Femur (tissue), 1 donor: ENCODE results near the gene ZNF682.
A peak's percentile ranks its signal among the peaks of the same experiment; 100 is the strongest.
"Not testable (repeated sequence)": the region's sequence is repeated elsewhere in the genome, so short reads cannot be mapped to it uniquely, and the experiment has no call there.

Source experiments
- DNase-seq: peaks from one replicate; pipeline ENCODE4 v3.0.0-alpha.2; 2017

ZNF682 gene

DNA sequence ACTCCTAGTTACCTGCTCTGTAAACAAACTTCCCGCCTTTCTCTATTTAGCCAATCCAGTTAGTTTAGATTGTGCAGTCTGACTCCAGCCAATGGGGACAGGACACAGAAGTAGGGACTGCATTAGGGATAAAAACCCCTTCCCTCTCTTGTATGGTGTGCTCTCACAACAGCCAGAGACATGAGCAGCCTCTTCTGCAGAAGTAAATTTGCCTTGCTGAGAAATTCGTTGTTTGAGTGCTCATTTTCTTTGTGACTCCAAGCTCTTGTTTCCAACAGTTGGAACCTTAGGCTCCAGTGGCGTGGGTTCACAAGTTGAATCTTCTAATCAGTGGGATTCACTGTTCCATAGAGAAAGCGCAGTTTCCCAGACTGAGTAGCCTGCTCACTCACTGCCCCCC is 72.4 kb downstream of the ZNF682 start:
- no peak for DNase-seq

DNA sequence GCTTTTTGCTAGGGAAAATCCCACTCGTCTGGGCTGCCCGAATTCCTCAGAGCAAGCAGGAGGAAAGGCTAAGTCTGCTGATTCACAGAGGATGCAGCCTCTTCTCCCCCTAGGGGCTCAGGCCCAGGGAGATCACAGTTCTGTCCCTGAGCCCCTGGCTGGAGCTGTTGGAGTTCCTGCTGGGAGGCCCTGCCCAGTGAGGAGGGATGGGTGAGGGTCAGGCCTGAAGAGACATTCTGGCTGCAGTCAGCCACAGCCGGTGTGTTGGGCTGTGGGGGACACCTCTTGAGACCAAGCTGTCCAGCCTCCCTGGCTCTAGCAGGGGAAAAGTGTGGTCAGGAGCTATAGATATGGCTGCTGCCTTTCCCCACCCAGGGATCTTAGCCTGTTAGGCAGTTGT is 73.2 kb downstream of the ZNF682 start:
- DNase-seq, result not testable (repeated sequence)

DNA sequence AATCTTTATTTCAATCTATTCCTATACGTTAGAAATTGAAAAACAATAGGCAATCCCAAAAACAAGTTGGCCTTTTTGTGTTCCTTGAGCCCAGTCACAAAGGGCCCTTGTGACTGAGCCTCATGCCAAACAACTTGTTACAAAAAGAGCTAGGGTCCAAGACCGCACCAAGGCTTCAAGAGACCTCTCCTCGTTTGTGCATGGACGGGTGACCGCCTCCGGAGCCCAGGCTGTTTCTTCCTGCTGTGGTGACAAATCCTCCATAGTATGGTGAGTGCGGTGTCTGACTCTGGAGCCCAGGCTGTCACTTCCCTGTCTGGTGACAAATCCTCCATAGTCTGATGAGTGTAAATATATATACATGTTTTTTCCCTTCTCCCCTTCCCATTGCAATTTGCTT is 74.9 kb downstream of the ZNF682 start:
- no peak for DNase-seq

DNA sequence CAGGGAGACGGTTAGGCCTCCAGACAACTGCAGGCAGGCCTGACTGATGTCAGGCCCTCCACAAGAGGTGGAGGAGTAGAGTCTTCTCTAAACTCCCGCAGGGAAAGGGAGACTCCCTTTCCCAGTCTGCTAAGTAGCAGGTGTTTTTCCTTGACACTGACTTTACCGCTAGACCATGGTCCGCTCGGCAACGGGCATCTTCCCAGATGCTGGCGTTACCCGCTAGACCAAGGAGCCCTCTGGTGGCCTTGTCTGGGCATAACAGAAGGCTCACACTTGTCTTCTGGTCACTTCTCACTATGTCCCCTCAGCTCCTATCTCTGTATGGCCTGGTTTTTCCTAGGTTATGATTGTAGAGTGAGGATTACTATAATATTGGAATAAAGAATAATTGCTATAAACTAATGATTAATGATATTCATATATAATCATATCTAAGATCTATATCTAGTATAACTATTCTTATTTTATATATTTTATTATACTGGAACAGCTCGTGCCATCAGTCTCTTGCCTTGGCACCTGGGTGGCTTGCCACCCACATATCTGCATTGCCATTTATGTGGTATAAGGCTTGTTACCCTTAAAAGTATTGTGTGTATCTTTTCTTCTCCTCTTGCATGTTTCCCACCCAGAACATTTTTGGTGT is 80.0 kb downstream of the ZNF682 start:
- peak; percentile 75 for DNase-seq

DNA sequence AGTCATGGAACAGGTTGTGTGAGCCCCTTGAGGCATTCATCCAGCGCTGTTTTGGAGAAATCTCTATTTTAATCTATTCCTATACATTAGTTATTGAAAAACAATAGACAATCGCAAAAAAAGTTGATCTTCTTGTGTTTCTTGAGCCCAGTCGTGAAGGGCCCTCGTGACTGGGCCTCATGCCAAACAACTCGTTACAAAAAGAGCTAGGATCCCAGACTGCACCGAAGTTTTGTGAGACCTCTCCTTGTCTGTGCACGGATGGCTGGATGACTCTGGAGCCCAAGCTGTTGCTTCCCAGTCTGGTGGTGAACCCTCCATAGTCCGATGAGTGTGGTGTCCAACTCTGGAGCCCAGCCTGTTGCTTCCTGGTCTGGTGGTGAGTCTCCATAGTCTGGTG is 81.5 kb downstream of the ZNF682 start:
- not testable (repeated sequence) for DNase-seq

DNA sequence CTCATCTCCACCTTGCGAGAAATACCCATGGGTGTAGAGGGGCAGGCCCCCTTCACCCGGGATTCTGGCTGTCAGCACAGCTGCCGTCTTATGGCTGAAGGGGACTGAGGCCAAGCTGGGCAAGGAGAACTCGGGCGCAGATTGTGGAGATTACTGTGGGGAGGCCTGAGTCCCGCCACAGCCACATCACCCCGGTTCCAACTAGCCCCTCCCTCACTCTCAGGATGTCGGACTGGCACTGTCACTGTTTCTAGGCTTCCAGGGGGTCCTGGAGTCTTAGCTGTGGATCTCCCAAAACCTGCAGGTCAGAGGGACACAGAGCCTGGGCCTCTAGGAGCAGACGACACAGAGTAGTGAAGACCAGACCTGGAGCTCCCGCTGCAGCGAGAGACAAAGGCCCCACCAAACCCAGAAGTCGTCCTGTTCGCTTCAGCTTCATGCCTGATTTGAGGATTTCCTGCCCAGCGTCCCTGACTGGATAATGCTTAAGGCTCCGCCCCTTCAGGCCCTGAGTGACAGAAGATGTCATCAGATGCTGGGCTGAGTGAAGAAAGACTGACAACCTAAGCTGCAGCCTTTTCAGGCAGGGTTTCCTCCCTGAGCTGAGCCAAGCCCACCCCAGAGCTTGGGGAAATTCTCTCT is 82.8 kb downstream of the ZNF682 start:
- DNase-seq, result peak; percentile 37

DNA sequence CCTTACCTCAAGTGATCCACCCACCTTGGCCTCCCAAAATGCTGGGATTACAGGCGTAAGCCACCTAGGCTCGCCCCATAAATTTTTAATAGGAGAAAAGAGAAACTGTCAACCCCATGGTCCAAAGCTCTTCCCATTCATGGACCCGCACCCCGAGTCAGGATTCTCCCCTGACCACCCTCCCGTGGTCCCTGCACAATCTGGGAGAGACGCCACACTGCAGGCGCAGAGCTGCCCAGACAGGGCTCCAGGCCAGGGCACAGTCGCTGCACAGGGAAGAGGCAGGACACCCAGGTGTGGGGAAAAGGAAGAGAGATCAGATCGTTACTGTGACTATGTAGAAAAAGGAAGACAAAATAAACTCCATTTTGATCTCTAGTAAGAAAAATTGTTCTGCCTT is 84.1 kb downstream of the ZNF682 start:
- no peak for DNase-seq
